Measurements from ENCODE around the gene LRRC27. TPM values are rescaled to one million over a fixed set of nuclear protein-coding genes. Genes with fewer than 3 reads are reported as not detected.

LRRC27 gene
- total RNA-seq, 2 experiments from 2014 or later, result 2.4 to 2.8 TPM

GRCh38 chr10:132296666-132297443 lies 35.1 kb upstream of the LRRC27 start:
- H3K4me3 Mint-ChIP-seq, result no peak overlapping the region
- no peak for ATAC-seq (ENCODE audit: poor library complexity)
- H3K9me3 ChIP-seq (ENCODE audit: control insufficient read depth in 1 of 2, insufficient read depth in 1 of 2, low read length in 2 of 2), result no peaks in the 10 kb centered on the region
- H3K27me3 Mint-ChIP-seq, result no peaks in the 10 kb centered on the region
- peaks cover 4% of the 10 kb centered on the region for H3K4me1 Mint-ChIP-seq (ENCODE audit: low read depth)
- no peak overlapping the region for H3K27ac ChIP-seq (ENCODE audit: low read depth in 1 of 2, low read length in 2 of 2)
- no peak overlapping the region for H3K27ac Mint-ChIP-seq
- no peak for TF ChIP-seq CTCF (IDR thresholded peaks at IDR 0.05)
- H3K36me3 ChIP-seq (ENCODE audit: insufficient read depth, low read length), result no peaks in the 10 kb centered on the region
- H3K36me3 Mint-ChIP-seq (ENCODE audit: low read depth), result no peaks in the 10 kb centered on the region
- no peaks in the 10 kb centered on the region for H3K27me3 ChIP-seq (ENCODE audit: control insufficient read depth in 1 of 2, insufficient read depth in 2 of 2, low read length in 2 of 2)
- peaks cover 6% of the 10 kb centered on the region for H3K4me1 ChIP-seq (ENCODE audit: insufficient read depth, low read length)
- intact Hi-C loops (cut with DNase I, micrococcal nuclease), result no loop called here
- CTCF ChIA-PET, result interaction anchor here (1.2 kb wide), 1 partner anchor 52 kb away, joined by 4 read pairs; no protein-coding TSS in a partner anchor
- POLR2A ChIA-PET, result interaction anchor here (0.6 kb wide), 1 partner anchor 75 kb away, joined by 3 read pairs; no protein-coding TSS in a partner anchor
- no peaks in the 10 kb centered on the region for H3K9me3 Mint-ChIP-seq
- no peak for DNase-seq
- no peak overlapping the region for H3K4me3 ChIP-seq (ENCODE audit: low read length)

GRCh38 chr10:132297526-132297925 lies 34.5 kb upstream of the LRRC27 start:
- ChIA-PET CTCF (no interaction called here), POLR2A (interaction anchor here (0.6 kb wide), 1 partner anchor 74 kb away, joined by 3 read pairs; no protein-coding TSS in a partner anchor)
- no peak overlapping the region for H3K4me3 Mint-ChIP-seq

GRCh38 chr10:132298038-132298881 lies 33.7 kb upstream of the LRRC27 start:
- Mint-ChIP-seq H3K27ac (no peak overlapping the region), H3K4me3 (no peak overlapping the region), H3K36me3 (ENCODE audit: low read depth) (no peaks in the 10 kb centered on the region), H3K27me3 (no peaks in the 10 kb centered on the region), H3K9me3 (no peaks in the 10 kb centered on the region), H3K4me1 (ENCODE audit: low read depth) (peaks cover 4% of the 10 kb centered on the region)
- peaks cover 6% of the 10 kb centered on the region for H3K4me1 ChIP-seq (ENCODE audit: insufficient read depth, low read length)
- H3K27me3 ChIP-seq (ENCODE audit: control insufficient read depth in 1 of 2, insufficient read depth in 2 of 2, low read length in 2 of 2), result no peaks in the 10 kb centered on the region
- DNase-seq (no peak), ATAC-seq (ENCODE audit: poor library complexity) (no peak)
- no peaks in the 10 kb centered on the region for H3K9me3 ChIP-seq (ENCODE audit: control insufficient read depth in 1 of 2, insufficient read depth in 1 of 2, low read length in 2 of 2)
- no peak for TF ChIP-seq CTCF (IDR thresholded peaks at IDR 0.05)
- H3K4me3 ChIP-seq (ENCODE audit: low read length), result no peak overlapping the region
- intact Hi-C loops (cut with DNase I, micrococcal nuclease), result no loop called here
- no peak overlapping the region for H3K27ac ChIP-seq (ENCODE audit: low read depth in 1 of 2, low read length in 2 of 2)
- ChIA-PET CTCF (no interaction called here), POLR2A (no interaction called here)
- H3K36me3 ChIP-seq (ENCODE audit: insufficient read depth, low read length), result no peaks in the 10 kb centered on the region

More at GRCh38 chr10:132297526-132297925, 34.5 kb upstream of the LRRC27 start:
- DNase-seq (no peak), ATAC-seq (ENCODE audit: poor library complexity) (no peak)
- H3K27ac ChIP-seq (ENCODE audit: low read depth in 1 of 2, low read length in 2 of 2), result no peak overlapping the region
- intact Hi-C loops (cut with DNase I, micrococcal nuclease), result no loop called here
- Mint-ChIP-seq H3K36me3 (ENCODE audit: low read depth) (no peaks in the 10 kb centered on the region), H3K4me1 (ENCODE audit: low read depth) (peaks cover 4% of the 10 kb centered on the region), H3K27ac (no peak overlapping the region), H3K27me3 (no peaks in the 10 kb centered on the region), H3K9me3 (no peaks in the 10 kb centered on the region)
- no peaks in the 10 kb centered on the region for H3K36me3 ChIP-seq (ENCODE audit: insufficient read depth, low read length)
- TF ChIP-seq CTCF (IDR thresholded peaks at IDR 0.05), result no peak
- H3K27me3 ChIP-seq (ENCODE audit: control insufficient read depth in 1 of 2, insufficient read depth in 2 of 2, low read length in 2 of 2), result no peaks in the 10 kb centered on the region
- no peaks in the 10 kb centered on the region for H3K9me3 ChIP-seq (ENCODE audit: control insufficient read depth in 1 of 2, insufficient read depth in 1 of 2, low read length in 2 of 2)
- H3K4me3 ChIP-seq (ENCODE audit: low read length), result no peak overlapping the region
- H3K4me1 ChIP-seq (ENCODE audit: insufficient read depth, low read length), result peaks cover 6% of the 10 kb centered on the region
